Measurements from ENCODE around the gene UIMC1.

The UIMC1 gene

GRCh38 chr5:176860381-176860780 is 146.2 kb downstream of the UIMC1 start:
- H3K27ac ChIP-seq (ENCODE audit: insufficient read depth, low read length, poor library complexity, severe bottlenecking): no peak overlapping the region
- H3K4me1 ChIP-seq (ENCODE audit: control insufficient read depth, insufficient read depth, low read length, poor library complexity, severe bottlenecking): no peaks in the 10 kb centered on the region
- H3K9me3 ChIP-seq (ENCODE audit: control insufficient read depth, low read length): no peaks in the 10 kb centered on the region
- DNase-seq: no peak
- H3K27me3 ChIP-seq (replicated peaks; ENCODE audit: control insufficient read depth, insufficient read depth, low read length, poor library complexity, severe bottlenecking): peaks cover 21% of the 10 kb centered on the region
- no peak overlapping the region for H3K4me3 ChIP-seq (ENCODE audit: insufficient read depth, low read depth, low read length, poor library complexity, severe bottlenecking)
- H3K36me3 ChIP-seq (ENCODE audit: control insufficient read depth, insufficient read depth, low read length): no peaks in the 10 kb centered on the region

DNA sequence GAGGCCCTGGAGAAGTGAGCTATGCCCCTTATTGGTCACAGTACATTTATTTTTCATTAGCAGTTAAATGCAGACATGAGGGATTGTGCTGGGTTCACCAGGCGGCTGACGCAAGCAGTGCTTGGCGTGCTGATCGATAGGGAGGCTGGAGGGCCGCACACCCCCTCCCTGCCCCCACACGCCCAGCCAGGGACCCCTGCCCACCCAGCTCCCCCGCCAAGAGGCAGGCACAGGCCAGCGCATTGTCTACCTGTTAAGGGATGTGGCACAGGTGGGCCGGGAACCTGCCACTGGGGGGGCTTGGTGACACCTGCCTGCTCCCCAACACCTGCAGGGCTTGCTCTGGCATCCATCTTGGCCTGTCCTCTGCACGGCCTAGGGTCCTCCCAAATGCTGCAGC is 146.7 kb downstream of the UIMC1 start:
- Histone ChIP-seq H3K27me3 (replicated peaks; ENCODE audit: control insufficient read depth, insufficient read depth, low read length, poor library complexity, severe bottlenecking) (peaks cover 17% of the 10 kb centered on the region), H3K27ac (ENCODE audit: insufficient read depth, low read length, poor library complexity, severe bottlenecking) (no peak overlapping the region), H3K36me3 (ENCODE audit: control insufficient read depth, insufficient read depth, low read length) (no peaks in the 10 kb centered on the region), H3K9me3 (ENCODE audit: control insufficient read depth, low read length) (no peaks in the 10 kb centered on the region), H3K4me3 (ENCODE audit: insufficient read depth, low read depth, low read length, poor library complexity, severe bottlenecking) (no peak overlapping the region), H3K4me1 (ENCODE audit: control insufficient read depth, insufficient read depth, low read length, poor library complexity, severe bottlenecking) (no peaks in the 10 kb centered on the region)
- DNase-seq: no peak

DNA sequence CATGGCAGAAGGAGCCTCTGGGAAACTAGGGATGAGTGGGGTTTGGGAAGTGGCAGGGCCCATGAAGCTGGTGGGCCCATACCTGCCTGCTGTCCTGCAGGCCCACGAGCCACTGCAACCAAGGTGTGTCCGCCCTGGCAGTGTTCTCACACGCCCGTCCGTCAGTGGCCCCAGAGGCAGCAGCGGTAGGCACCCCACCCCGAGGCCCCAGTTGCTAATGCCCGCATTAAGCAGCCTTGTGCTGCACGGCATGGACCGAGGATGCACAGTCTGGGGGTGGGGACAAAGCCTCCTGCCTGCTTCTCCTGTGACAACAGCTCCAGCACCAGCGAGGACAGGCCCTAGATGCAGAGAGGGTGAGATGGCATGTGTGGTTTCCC is 148.7 kb downstream of the UIMC1 start:
- Histone ChIP-seq H3K27me3 (replicated peaks; ENCODE audit: control insufficient read depth, insufficient read depth, low read length, poor library complexity, severe bottlenecking) (peaks cover 12% of the 10 kb centered on the region), H3K4me1 (ENCODE audit: control insufficient read depth, insufficient read depth, low read length, poor library complexity, severe bottlenecking) (no peaks in the 10 kb centered on the region), H3K36me3 (ENCODE audit: control insufficient read depth, insufficient read depth, low read length) (no peaks in the 10 kb centered on the region), H3K27ac (ENCODE audit: insufficient read depth, low read length, poor library complexity, severe bottlenecking) (no peak overlapping the region), H3K4me3 (ENCODE audit: insufficient read depth, low read depth, low read length, poor library complexity, severe bottlenecking) (no peak overlapping the region), H3K9me3 (ENCODE audit: control insufficient read depth, low read length) (no peaks in the 10 kb centered on the region)
- DNase-seq: no peak

GRCh38 chr5:176857216-176857893 is 149.2 kb downstream of the UIMC1 start:
- Histone ChIP-seq H3K36me3 (ENCODE audit: control insufficient read depth, insufficient read depth, low read length) (no peaks in the 10 kb centered on the region), H3K4me3 (ENCODE audit: insufficient read depth, low read depth, low read length, poor library complexity, severe bottlenecking) (no peak overlapping the region), H3K4me1 (ENCODE audit: control insufficient read depth, insufficient read depth, low read length, poor library complexity, severe bottlenecking) (no peaks in the 10 kb centered on the region), H3K27ac (ENCODE audit: insufficient read depth, low read length, poor library complexity, severe bottlenecking) (no peak overlapping the region), H3K9me3 (ENCODE audit: control insufficient read depth, low read length) (no peaks in the 10 kb centered on the region), H3K27me3 (replicated peaks; ENCODE audit: control insufficient read depth, insufficient read depth, low read length, poor library complexity, severe bottlenecking) (peaks cover 6% of the 10 kb centered on the region)
- DNase-seq: no peak

DNA sequence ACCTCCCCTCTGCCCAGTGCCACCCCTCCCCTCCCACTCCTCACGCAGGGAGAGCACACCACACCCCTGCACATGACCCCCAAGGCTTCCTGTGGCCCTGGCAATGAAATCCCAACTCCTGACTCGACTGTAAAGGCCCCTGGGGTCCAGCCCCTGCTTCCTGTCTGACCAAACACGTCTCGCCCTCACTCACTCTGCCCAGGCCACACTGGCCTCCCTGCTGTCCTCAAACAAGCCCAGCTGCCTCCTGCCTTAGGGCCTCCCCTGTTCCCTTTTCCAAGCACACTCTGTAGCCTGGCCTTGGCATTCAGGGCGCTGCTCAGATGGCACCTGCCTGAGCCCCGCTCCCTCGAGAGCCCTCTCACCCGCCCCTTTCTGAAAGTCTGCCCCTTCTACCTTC is 149.8 kb downstream of the UIMC1 start:
- Histone ChIP-seq H3K9me3 (ENCODE audit: control insufficient read depth, low read length) (no peaks in the 10 kb centered on the region), H3K36me3 (ENCODE audit: control insufficient read depth, insufficient read depth, low read length) (no peaks in the 10 kb centered on the region), H3K27me3 (replicated peaks; ENCODE audit: control insufficient read depth, insufficient read depth, low read length, poor library complexity, severe bottlenecking) (peaks cover 5% of the 10 kb centered on the region), H3K27ac (ENCODE audit: insufficient read depth, low read length, poor library complexity, severe bottlenecking) (no peak overlapping the region), H3K4me3 (ENCODE audit: insufficient read depth, low read depth, low read length, poor library complexity, severe bottlenecking) (no peak overlapping the region), H3K4me1 (ENCODE audit: control insufficient read depth, insufficient read depth, low read length, poor library complexity, severe bottlenecking) (no peaks in the 10 kb centered on the region)
- DNase-seq: no peak

GRCh38 chr5:176855598-176855997 is 151.0 kb downstream of the UIMC1 start:
- H3K27me3 ChIP-seq (replicated peaks; ENCODE audit: control insufficient read depth, insufficient read depth, low read length, poor library complexity, severe bottlenecking): peaks cover 5% of the 10 kb centered on the region
- H3K36me3 ChIP-seq (ENCODE audit: control insufficient read depth, insufficient read depth, low read length): no peaks in the 10 kb centered on the region
- DNase-seq: no peak
- no peak overlapping the region for H3K27ac ChIP-seq (ENCODE audit: insufficient read depth, low read length, poor library complexity, severe bottlenecking)
- no peaks in the 10 kb centered on the region for H3K4me1 ChIP-seq (ENCODE audit: control insufficient read depth, insufficient read depth, low read length, poor library complexity, severe bottlenecking)
- H3K4me3 ChIP-seq (ENCODE audit: insufficient read depth, low read depth, low read length, poor library complexity, severe bottlenecking): no peak overlapping the region
- no peaks in the 10 kb centered on the region for H3K9me3 ChIP-seq (ENCODE audit: control insufficient read depth, low read length)
